IPS DF 4.7 (cell line): ENCODE data around the gene MAGEB4.

Experiments
- DNase-seq: peaks from one replicate; pipeline ENCODE4 v3.0.0-alpha.2; 2013; ENCODE audit warnings: low spot score; ENCODE audit errors: extremely low read depth

The MAGEB4 gene

DNA sequence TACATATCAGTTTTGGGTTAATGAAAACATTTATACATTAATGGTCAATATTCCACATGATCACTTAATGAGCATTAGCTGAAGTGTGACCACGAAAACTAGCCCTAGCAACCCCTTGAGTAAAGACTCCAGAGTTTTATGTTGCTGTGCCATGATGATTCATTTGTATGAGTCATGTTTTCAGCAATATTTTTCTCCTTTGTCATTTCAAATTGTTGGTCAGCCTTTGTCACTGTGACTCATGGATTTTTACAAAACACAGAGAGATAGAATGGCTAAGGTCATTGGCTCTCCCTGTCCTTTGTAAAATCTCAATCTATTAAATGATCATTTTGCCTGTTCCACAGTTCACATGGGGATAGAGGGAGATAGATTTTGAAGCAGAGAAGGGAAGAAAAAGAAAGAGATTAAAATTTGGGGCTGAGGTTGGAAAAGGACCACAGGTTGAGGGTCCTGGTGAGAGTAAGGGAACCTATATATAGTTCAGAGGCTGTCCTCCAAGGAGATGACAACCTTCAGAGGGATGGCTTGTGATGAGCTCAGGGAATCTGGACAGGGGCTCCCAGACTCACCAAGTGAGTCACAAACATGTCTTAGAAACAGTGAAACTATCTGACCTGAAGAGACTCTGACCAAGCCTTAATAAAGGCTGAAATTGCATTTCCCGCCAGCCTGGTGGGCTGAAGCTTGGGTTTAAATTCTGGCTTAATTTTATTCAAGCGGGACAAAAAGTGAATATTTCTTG, 41.8 kb downstream of the MAGEB4 start:
- DNase-seq, result no peak
